Adrenal gland (tissue), 5 donors: ENCODE data around the gene SCAPER.

Source experiments
- POLR2A ChIP-seq, 2 donors: fragments of 450-650 bp; IDR thresholded peaks; one replicate each; pipeline ENCODE4 v1.6.1; 2017; ENCODE audit warnings: antibody characterized with exemption in 2 of 2, mild to moderate bottlenecking in 2 of 2, moderate library complexity in 1 of 2
- TF ChIP-seq, protein P1 (sequence below), 6 experiments: fragments of 450-650 bp in 4 of 6; fragments of 200-600 bp in 2 of 6; sonication (generic) in 1 of 6; IDR thresholded peaks; 1 replicate in 5 of 6; 2 replicates in 1 of 6; pipeline versions ENCODE4 v1.5.1 to v1.8.0; 2016 to 2021; ENCODE audit warnings: antibody characterized with exemption in 6 of 6, mild to moderate bottlenecking in 2 of 6, moderate library complexity in 1 of 6
- donor health status: DM: no; HTN: no; CAD: no.

- TF ChIP-seq, protein P1, sequence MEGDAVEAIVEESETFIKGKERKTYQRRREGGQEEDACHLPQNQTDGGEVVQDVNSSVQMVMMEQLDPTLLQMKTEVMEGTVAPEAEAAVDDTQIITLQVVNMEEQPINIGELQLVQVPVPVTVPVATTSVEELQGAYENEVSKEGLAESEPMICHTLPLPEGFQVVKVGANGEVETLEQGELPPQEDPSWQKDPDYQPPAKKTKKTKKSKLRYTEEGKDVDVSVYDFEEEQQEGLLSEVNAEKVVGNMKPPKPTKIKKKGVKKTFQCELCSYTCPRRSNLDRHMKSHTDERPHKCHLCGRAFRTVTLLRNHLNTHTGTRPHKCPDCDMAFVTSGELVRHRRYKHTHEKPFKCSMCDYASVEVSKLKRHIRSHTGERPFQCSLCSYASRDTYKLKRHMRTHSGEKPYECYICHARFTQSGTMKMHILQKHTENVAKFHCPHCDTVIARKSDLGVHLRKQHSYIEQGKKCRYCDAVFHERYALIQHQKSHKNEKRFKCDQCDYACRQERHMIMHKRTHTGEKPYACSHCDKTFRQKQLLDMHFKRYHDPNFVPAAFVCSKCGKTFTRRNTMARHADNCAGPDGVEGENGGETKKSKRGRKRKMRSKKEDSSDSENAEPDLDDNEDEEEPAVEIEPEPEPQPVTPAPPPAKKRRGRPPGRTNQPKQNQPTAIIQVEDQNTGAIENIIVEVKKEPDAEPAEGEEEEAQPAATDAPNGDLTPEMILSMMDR (IDR thresholded peaks at IDR 0.05): no peak
- no peak for TF ChIP-seq POLR2A (IDR thresholded peaks at IDR 0.05)
Observed at GRCh38 chr15:76938752-76939151, 33.6 kb upstream of the SCAPER start.
